ENCODE results near the gene TANC1.

GRCh38 chr2:159093497-159093896 lies 125.1 kb downstream of the TANC1 start:
- TF ChIP-seq CTCF (IDR thresholded peaks at IDR 0.05; ENCODE audit: insufficient read depth, low read depth, low read length) (no peak), EZH2 (IDR thresholded peaks at IDR 0.05; ENCODE audit: insufficient read depth, low read length) (no peak)

Measured in astrocyte (in vitro differentiated cells and primary cell).